Trophoblast cell (in vitro differentiated cells and primary cell): Measurements from ENCODE around the gene CABP1.

ENCODE experiments used
- DNase-seq, 2 donors: peaks; one replicate each; pipeline ENCODE4 v3.0.0-alpha.2; 2016
- H2AFZ ChIP-seq: 2 replicates; pipeline ENCODE4 v1.6.1; 2013; ENCODE audit warnings: low read length, moderate library complexity, mild to moderate bottlenecking; ENCODE audit not compliant: insufficient read depth, poor library complexity
- H2AK5ac ChIP-seq: 2 replicates; pipeline ENCODE4 v1.6.1; 2013; ENCODE audit warnings: mild to moderate bottlenecking, low read length
- H2BK120ac ChIP-seq: 2 replicates; pipeline ENCODE4 v1.6.1; 2013; ENCODE audit warnings: low read length, mild to moderate bottlenecking, moderate library complexity; ENCODE audit not compliant: insufficient read depth, poor library complexity
- H2BK12ac ChIP-seq: 2 replicates; pipeline ENCODE4 v1.6.1; 2013; ENCODE audit warnings: mild to moderate bottlenecking, low read length, moderate library complexity
- H2BK5ac ChIP-seq: 2 replicates; pipeline ENCODE4 v1.6.1; 2013; ENCODE audit warnings: low read length, low read depth, moderate library complexity, mild to moderate bottlenecking; ENCODE audit not compliant: poor library complexity
- H3K14ac ChIP-seq: 2 replicates; pipeline ENCODE4 v1.6.1; 2013; ENCODE audit warnings: mild to moderate bottlenecking, low read length
- H3K18ac ChIP-seq: 2 replicates; pipeline ENCODE4 v1.6.1; 2013; ENCODE audit warnings: mild to moderate bottlenecking, low read length
- H3K23ac ChIP-seq: 2 replicates; pipeline ENCODE4 v1.6.1; 2013; ENCODE audit warnings: low read length
- H3K27ac ChIP-seq: 2 replicates; pipeline ENCODE4 v1.5.1; 2013; ENCODE audit warnings: low read depth, mild to moderate bottlenecking, inconsistent platforms, low read length, moderate library complexity
- H3K27me3 ChIP-seq: 2 replicates; pipeline ENCODE4 v1.6.1; 2013; ENCODE audit warnings: inconsistent platforms, mild to moderate bottlenecking, low read length, moderate library complexity; ENCODE audit not compliant: insufficient read depth
- H3K36me3 ChIP-seq, 2 experiments: 1 replicate in 1 of 2; 2 replicates in 1 of 2; pipeline ENCODE4 v1.6.1; 2013; ENCODE audit warnings: low read length in 2 of 2, mild to moderate bottlenecking in 2 of 2, moderate library complexity in 1 of 2; ENCODE audit not compliant: insufficient read depth in 2 of 2, control insufficient read depth in 1 of 2
- H3K4ac ChIP-seq: 2 replicates; pipeline ENCODE4 v1.6.1; 2013; ENCODE audit warnings: low read depth, mild to moderate bottlenecking, low read length, moderate library complexity
- H3K4me1 ChIP-seq, 2 experiments: 1 replicate in 1 of 2; 2 replicates in 1 of 2; pipeline ENCODE4 v1.6.1; 2013; ENCODE audit warnings: low read length in 2 of 2, mild to moderate bottlenecking in 2 of 2, moderate library complexity in 1 of 2; ENCODE audit not compliant: insufficient read depth in 2 of 2, control insufficient read depth in 1 of 2
- H3K4me2 ChIP-seq: 2 replicates; pipeline ENCODE4 v1.6.1; 2013; ENCODE audit warnings: inconsistent platforms, mild to moderate bottlenecking, low read length, moderate library complexity
- H3K4me3 ChIP-seq: 2 replicates; pipeline ENCODE4 v1.5.1; 2013; ENCODE audit warnings: mild to moderate bottlenecking, low read depth, low read length, inconsistent platforms
- H3K79me1 ChIP-seq: one replicate; pipeline ENCODE4 v1.6.1; 2013; ENCODE audit warnings: low read length
- H3K79me2 ChIP-seq: 2 replicates; pipeline ENCODE4 v1.6.1; 2013; ENCODE audit warnings: low read length, mild to moderate bottlenecking; ENCODE audit not compliant: control insufficient read depth, insufficient read depth, poor library complexity
- H3K9ac ChIP-seq: 2 replicates; pipeline ENCODE4 v1.6.1; 2013; ENCODE audit warnings: mild to moderate bottlenecking, low read length
- H3K9me3 ChIP-seq: 2 replicates; pipeline ENCODE4 v1.6.1; 2013; ENCODE audit warnings: low read depth, mild to moderate bottlenecking, control low read depth, inconsistent platforms, low read length; ENCODE audit not compliant: insufficient read depth
- H4K12ac ChIP-seq: 2 replicates; pipeline ENCODE4 v1.6.1; 2013; ENCODE audit warnings: low read depth, mild to moderate bottlenecking, low read length, moderate library complexity
- H4K8ac ChIP-seq: 2 replicates; pipeline ENCODE4 v1.6.1; 2013; ENCODE audit warnings: low read depth, mild to moderate bottlenecking, low read length, moderate library complexity
- H4K91ac ChIP-seq: one replicate; pipeline ENCODE4 v1.6.1; 2013; ENCODE audit warnings: low read depth, mild to moderate bottlenecking, low read length, moderate library complexity
- WGBS: extraction: QIAGEN DNeasy Blood & Tissue Kit; methylation state at CpG from one replicate; pipeline ENCODE4 v1.1.7; 2013; ENCODE audit warnings: missing lambda C conversion rate; ENCODE audit not compliant: insufficient read length, insufficient coverage; ENCODE audit errors: extremely low coverage; 5-methylcytosine and 5-hydroxymethylcytosine counted together

Gene CABP1

DNA sequence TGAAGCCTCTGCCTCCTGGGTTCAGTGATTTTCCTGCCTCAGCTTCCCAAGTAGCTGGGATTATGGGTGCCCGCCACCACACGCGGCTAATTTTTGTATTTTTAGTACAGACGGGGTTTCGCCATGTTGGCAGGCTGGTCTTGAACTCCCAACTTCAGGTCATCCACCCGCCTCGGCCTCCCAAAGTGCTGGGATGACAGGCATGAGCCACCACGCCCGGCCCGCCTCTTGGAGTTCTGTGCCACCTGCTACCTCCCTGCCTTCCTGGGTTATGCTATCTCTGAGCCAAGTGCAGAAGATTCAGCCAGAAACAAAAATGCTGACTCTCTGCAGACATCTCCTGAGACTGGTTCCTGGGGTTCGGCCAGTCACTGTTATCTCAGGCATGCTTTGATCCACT lies 13.2 kb downstream of the CABP1 start:
- no peaks in the 10 kb centered on the region for H3K79me1 ChIP-seq
- DNase-seq: no peak
- WGBS: no CpG with 5 or more reads among the region's 11 CpGs
- no peak overlapping the region for H2BK120ac ChIP-seq
- no peak overlapping the region for H4K91ac ChIP-seq
- no peak overlapping the region for H3K4me2 ChIP-seq
- H3K9ac ChIP-seq: no peak overlapping the region
- no peak overlapping the region for H3K27ac ChIP-seq
- no peaks in the 10 kb centered on the region for H3K9me3 ChIP-seq
- H2BK5ac ChIP-seq: no peak overlapping the region
- H3K14ac ChIP-seq: no peak overlapping the region
- H3K36me3 ChIP-seq: no peaks in the 10 kb centered on the region
- H4K8ac ChIP-seq: no peak overlapping the region
- H3K79me2 ChIP-seq: no peaks in the 10 kb centered on the region
- no peak overlapping the region for H4K12ac ChIP-seq
- no peak overlapping the region for H3K4ac ChIP-seq
- no peaks in the 10 kb centered on the region for H3K27me3 ChIP-seq
- H3K4me1 ChIP-seq: peaks cover 0 to 2% of the 10 kb centered on the region in 2 experiments
- H2AK5ac ChIP-seq: no peak overlapping the region
- H2AFZ ChIP-seq: no peak overlapping the region
- H2BK12ac ChIP-seq: no peak overlapping the region
- no peak overlapping the region for H3K18ac ChIP-seq
- no peak overlapping the region for H3K4me3 ChIP-seq
- H3K23ac ChIP-seq: no peak overlapping the region

DNA sequence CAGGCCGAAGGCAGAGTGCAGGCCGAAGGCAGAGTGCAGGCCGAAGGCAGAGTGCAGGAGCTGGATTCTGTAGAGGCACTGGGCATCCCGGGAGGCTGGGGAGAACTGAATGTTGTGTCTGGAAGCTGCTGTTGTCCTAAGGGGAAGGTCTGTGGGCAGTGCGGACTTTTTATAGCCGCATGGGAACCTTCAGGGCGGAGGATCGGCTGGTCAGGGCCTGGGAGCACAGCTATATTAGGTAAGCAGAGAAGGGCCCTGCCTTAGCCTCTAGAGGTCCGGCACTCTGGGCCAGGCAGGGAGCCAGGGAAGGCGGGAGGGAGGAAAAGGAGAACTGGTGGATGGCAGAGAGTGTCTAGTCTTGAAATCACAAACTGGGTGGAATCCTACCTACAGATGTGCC lies 14.2 kb downstream of the CABP1 start:
- Histone ChIP-seq H4K12ac (no peak overlapping the region), H3K4me2 (no peak overlapping the region), H4K8ac (no peak overlapping the region), H2BK5ac (no peak overlapping the region), H3K4ac (no peak overlapping the region), H3K14ac (no peak overlapping the region), H3K79me2 (no peaks in the 10 kb centered on the region), H3K9ac (no peak overlapping the region), H3K27ac (no peak overlapping the region), H4K91ac (no peak overlapping the region), H3K4me1 (no peaks in the 10 kb centered on the region), H3K27me3 (no peaks in the 10 kb centered on the region), H2AK5ac (no peak overlapping the region), H3K9me3 (no peaks in the 10 kb centered on the region), H3K36me3 (no peaks in the 10 kb centered on the region), H2AFZ (no peak overlapping the region), H3K79me1 (no peaks in the 10 kb centered on the region), H3K18ac (no peak overlapping the region), H2BK12ac (no peak overlapping the region), H2BK120ac (no peak overlapping the region), H3K23ac (no peak overlapping the region), H3K4me3 (no peak overlapping the region)
- no CpG with 5 or more reads among the region's 10 CpGs for WGBS
- no peak for DNase-seq

DNA sequence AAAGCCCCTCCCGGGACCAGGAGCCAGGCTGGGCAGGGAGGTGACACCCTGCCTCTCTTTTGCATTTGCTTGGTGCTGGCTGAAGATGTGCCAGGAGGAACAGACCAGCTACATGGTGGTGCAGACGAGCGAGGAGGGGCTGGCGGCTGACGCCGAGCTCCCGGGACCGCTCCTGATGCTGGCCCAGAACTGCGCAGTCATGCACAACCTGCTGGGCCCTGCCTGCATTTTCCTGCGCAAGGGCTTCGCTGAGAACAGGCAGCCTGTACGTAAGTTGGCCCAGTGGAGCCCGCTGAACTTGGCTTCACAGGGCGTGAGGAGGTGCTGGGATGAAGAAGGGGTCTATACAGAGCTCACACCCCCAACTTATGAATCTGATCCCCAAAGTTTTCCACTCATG lies 15.6 kb downstream of the CABP1 start:
- no peak overlapping the region for H2AFZ ChIP-seq
- H4K8ac ChIP-seq: no peak overlapping the region
- no peak overlapping the region for H2BK12ac ChIP-seq
- no peak overlapping the region for H2BK5ac ChIP-seq
- H3K27me3 ChIP-seq: no peaks in the 10 kb centered on the region
- no peaks in the 10 kb centered on the region for H3K79me2 ChIP-seq
- no peak overlapping the region for H3K4me3 ChIP-seq
- no peaks in the 10 kb centered on the region for H3K9me3 ChIP-seq
- H3K4me2 ChIP-seq: no peak overlapping the region
- no CpG with 5 or more reads among the region's 14 CpGs for WGBS
- no peak overlapping the region for H4K91ac ChIP-seq
- no peak overlapping the region for H2AK5ac ChIP-seq
- no peak overlapping the region for H3K9ac ChIP-seq
- no peaks in the 10 kb centered on the region for H3K4me1 ChIP-seq
- H3K79me1 ChIP-seq: no peaks in the 10 kb centered on the region
- H3K18ac ChIP-seq: no peak overlapping the region
- H4K12ac ChIP-seq: no peak overlapping the region
- DNase-seq: no peak
- no peak overlapping the region for H3K23ac ChIP-seq
- H3K27ac ChIP-seq: no peak overlapping the region
- no peaks in the 10 kb centered on the region for H3K36me3 ChIP-seq
- H2BK120ac ChIP-seq: no peak overlapping the region
- no peak overlapping the region for H3K4ac ChIP-seq
- no peak overlapping the region for H3K14ac ChIP-seq

DNA sequence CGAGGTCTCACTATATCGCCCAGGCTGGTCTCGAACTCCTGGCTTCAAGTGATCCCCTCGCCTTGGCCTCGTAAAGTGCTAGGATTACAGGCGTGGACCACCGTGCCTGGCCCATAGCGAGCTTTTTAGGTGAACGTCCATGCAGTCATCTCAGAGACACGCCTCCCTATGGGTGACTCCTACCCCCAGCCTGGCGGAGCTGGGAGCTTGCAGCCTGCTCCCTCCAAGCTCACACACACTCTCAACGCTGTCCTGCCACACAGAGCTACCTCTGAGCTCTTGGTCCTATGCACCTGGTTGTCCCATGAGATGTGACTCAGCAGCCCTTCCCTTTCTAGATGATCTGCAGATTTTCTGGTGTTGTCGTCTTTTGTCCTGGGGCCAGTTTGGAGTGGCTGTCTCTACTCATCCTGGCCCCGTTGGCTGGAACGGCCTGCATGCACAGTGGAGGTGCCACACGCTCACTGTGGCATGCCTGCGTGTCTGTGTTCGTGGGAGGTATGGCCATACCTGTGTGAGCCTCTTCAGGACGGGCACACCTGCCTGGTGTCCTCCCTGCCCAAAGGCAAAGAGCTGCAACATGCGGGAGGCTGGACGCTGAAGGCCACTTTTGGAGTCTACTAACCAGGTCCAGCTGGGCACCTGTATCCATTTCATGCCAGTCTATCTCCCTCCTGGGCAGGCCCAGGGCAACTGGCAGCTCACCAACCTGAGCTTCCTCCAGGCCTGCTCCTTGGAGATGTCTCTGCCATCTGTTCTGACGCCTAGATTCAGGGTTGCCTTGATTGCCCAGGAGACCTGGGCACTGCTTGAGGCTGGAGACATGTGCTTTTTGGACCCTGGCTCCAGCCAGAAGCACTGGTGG lies 18.1 kb downstream of the CABP1 start:
- Histone ChIP-seq H4K8ac (no peak overlapping the region), H2BK5ac (no peak overlapping the region), H3K23ac (no peak overlapping the region), H2BK120ac (no peak overlapping the region), H3K27me3 (no peaks in the 10 kb centered on the region), H3K79me1 (no peaks in the 10 kb centered on the region), H3K4ac (no peak overlapping the region), H2AK5ac (no peak overlapping the region), H3K18ac (no peak overlapping the region), H2BK12ac (no peak overlapping the region), H3K4me1 (no peaks in the 10 kb centered on the region), H3K9ac (no peak overlapping the region), H3K79me2 (no peaks in the 10 kb centered on the region), H2AFZ (no peak overlapping the region), H4K12ac (no peak overlapping the region), H3K14ac (no peak overlapping the region), H3K36me3 (no peaks in the 10 kb centered on the region), H3K4me2 (no peak overlapping the region), H3K4me3 (no peak overlapping the region), H3K27ac (no peak overlapping the region), H3K9me3 (no peaks in the 10 kb centered on the region), H4K91ac (no peak overlapping the region)
- WGBS: no CpG with 5 or more reads among the region's 22 CpGs
- peak in 1 of 2 donors; percentile 5 for DNase-seq
